ENCODE measurements around the gene LRRC34. TPM values are rescaled to one million over a fixed set of nuclear protein-coding genes. Genes with fewer than 3 reads are reported as not detected.

The LRRC34 gene
- total and polyA plus RNA-seq, 9 of the 15 experiments (the other 6 are each of a cell fraction or from before 2014, with no cell fraction given), result 0.17 to 0.30 TPM; not detected in 7

DNA sequence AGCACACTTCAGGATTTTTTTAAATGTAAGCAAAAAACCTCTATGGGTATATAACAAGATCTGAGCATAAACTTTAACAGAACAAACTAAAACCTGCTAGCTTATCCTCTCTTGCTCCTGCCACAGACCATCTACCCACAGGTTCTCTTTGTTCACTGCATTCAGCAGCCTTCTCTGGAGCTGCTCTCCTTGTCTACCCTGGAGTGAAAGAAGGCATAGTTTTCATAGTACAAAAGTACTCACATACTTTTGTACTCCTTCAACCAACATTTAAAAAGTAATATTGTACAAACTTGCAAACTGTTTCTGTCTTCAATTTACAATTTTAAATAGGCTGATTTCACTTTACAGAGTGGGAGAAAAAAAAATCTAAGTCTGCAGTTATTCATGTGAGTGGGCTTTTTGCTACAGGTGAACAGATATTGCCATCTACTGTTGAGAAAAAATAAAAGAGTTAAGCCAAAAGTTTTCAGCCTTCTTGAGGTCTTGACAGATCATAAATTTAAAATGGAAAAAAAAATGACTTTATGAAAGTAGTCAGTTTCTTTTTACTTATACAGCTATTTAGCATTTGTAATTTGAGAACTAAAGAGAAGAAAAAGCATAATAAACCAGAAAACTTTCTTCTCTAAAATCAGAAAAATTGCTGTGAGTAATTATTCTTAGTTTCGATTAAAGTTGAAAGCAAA lies 68.2 kb downstream of the LRRC34 start (continued):
- TF ChIP-seq, protein P1, sequence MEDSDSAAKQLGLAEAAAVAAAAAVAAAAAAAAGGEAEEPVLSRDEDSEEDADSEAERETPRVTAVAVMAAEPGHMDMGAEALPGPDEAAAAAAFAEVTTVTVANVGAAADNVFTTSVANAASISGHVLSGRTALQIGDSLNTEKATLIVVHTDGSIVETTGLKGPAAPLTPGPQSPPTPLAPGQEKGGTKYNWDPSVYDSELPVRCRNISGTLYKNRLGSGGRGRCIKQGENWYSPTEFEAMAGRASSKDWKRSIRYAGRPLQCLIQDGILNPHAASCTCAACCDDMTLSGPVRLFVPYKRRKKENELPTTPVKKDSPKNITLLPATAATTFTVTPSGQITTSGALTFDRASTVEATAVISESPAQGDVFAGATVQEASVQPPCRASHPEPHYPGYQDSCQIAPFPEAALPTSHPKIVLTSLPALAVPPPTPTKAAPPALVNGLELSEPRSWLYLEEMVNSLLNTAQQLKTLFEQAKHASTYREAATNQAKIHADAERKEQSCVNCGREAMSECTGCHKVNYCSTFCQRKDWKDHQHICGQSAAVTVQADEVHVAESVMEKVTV (CRISPR knock-in tag; IDR thresholded peaks at IDR 0.05), result peak; percentile 76
- TF ChIP-seq, protein P2, sequence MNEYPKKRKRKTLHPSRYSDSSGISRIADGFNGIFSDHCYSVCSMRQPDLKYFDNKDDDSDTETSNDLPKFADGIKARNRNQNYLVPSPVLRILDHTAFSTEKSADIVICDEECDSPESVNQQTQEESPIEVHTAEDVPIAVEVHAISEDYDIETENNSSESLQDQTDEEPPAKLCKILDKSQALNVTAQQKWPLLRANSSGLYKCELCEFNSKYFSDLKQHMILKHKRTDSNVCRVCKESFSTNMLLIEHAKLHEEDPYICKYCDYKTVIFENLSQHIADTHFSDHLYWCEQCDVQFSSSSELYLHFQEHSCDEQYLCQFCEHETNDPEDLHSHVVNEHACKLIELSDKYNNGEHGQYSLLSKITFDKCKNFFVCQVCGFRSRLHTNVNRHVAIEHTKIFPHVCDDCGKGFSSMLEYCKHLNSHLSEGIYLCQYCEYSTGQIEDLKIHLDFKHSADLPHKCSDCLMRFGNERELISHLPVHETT (CRISPR knock-in tag; conservative IDR thresholded peaks at IDR 0.05 in 1 of 2, IDR thresholded peaks at IDR 0.05 in 1 of 2), result no peak
- TF ChIP-seq SAFB (IDR thresholded peaks at IDR 0.05; ENCODE audit: borderline replicate concordance, low read depth, low read length) (no peak), RB1 (IDR thresholded peaks at IDR 0.05; ENCODE audit: low read depth) (no peak), RAD21 (CRISPR knock-in tag; conservative IDR thresholded peaks at IDR 0.05 in 1 of 2, IDR thresholded peaks at IDR 0.05 in 1 of 2) (peak; percentile 77 to 81), NCOA6 (IDR thresholded peaks at IDR 0.05) (no peak), ZNF133 (CRISPR knock-in tag; IDR thresholded peaks at IDR 0.05) (no peak), ZNF384 (IDR thresholded peaks at IDR 0.05; ENCODE audit: low read depth, low read length) (peak; percentile 76), KDM2B (CRISPR knock-in tag; IDR thresholded peaks at IDR 0.05) (no peak)
- TF ChIP-seq, protein P3, sequence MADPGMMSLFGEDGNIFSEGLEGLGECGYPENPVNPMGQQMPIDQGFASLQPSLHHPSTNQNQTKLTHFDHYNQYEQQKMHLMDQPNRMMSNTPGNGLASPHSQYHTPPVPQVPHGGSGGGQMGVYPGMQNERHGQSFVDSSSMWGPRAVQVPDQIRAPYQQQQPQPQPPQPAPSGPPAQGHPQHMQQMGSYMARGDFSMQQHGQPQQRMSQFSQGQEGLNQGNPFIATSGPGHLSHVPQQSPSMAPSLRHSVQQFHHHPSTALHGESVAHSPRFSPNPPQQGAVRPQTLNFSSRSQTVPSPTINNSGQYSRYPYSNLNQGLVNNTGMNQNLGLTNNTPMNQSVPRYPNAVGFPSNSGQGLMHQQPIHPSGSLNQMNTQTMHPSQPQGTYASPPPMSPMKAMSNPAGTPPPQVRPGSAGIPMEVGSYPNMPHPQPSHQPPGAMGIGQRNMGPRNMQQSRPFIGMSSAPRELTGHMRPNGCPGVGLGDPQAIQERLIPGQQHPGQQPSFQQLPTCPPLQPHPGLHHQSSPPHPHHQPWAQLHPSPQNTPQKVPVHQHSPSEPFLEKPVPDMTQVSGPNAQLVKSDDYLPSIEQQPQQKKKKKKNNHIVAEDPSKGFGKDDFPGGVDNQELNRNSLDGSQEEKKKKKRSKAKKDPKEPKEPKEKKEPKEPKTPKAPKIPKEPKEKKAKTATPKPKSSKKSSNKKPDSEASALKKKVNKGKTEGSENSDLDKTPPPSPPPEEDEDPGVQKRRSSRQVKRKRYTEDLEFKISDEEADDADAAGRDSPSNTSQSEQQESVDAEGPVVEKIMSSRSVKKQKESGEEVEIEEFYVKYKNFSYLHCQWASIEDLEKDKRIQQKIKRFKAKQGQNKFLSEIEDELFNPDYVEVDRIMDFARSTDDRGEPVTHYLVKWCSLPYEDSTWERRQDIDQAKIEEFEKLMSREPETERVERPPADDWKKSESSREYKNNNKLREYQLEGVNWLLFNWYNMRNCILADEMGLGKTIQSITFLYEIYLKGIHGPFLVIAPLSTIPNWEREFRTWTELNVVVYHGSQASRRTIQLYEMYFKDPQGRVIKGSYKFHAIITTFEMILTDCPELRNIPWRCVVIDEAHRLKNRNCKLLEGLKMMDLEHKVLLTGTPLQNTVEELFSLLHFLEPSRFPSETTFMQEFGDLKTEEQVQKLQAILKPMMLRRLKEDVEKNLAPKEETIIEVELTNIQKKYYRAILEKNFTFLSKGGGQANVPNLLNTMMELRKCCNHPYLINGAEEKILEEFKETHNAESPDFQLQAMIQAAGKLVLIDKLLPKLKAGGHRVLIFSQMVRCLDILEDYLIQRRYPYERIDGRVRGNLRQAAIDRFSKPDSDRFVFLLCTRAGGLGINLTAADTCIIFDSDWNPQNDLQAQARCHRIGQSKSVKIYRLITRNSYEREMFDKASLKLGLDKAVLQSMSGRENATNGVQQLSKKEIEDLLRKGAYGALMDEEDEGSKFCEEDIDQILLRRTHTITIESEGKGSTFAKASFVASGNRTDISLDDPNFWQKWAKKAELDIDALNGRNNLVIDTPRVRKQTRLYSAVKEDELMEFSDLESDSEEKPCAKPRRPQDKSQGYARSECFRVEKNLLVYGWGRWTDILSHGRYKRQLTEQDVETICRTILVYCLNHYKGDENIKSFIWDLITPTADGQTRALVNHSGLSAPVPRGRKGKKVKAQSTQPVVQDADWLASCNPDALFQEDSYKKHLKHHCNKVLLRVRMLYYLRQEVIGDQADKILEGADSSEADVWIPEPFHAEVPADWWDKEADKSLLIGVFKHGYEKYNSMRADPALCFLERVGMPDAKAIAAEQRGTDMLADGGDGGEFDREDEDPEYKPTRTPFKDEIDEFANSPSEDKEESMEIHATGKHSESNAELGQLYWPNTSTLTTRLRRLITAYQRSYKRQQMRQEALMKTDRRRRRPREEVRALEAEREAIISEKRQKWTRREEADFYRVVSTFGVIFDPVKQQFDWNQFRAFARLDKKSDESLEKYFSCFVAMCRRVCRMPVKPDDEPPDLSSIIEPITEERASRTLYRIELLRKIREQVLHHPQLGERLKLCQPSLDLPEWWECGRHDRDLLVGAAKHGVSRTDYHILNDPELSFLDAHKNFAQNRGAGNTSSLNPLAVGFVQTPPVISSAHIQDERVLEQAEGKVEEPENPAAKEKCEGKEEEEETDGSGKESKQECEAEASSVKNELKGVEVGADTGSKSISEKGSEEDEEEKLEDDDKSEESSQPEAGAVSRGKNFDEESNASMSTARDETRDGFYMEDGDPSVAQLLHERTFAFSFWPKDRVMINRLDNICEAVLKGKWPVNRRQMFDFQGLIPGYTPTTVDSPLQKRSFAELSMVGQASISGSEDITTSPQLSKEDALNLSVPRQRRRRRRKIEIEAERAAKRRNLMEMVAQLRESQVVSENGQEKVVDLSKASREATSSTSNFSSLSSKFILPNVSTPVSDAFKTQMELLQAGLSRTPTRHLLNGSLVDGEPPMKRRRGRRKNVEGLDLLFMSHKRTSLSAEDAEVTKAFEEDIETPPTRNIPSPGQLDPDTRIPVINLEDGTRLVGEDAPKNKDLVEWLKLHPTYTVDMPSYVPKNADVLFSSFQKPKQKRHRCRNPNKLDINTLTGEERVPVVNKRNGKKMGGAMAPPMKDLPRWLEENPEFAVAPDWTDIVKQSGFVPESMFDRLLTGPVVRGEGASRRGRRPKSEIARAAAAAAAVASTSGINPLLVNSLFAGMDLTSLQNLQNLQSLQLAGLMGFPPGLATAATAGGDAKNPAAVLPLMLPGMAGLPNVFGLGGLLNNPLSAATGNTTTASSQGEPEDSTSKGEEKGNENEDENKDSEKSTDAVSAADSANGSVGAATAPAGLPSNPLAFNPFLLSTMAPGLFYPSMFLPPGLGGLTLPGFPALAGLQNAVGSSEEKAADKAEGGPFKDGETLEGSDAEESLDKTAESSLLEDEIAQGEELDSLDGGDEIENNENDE (IDR thresholded peaks at IDR 0.05; ENCODE audit: low read depth, low read length), result no peak
- TF ChIP-seq, protein P4, sequence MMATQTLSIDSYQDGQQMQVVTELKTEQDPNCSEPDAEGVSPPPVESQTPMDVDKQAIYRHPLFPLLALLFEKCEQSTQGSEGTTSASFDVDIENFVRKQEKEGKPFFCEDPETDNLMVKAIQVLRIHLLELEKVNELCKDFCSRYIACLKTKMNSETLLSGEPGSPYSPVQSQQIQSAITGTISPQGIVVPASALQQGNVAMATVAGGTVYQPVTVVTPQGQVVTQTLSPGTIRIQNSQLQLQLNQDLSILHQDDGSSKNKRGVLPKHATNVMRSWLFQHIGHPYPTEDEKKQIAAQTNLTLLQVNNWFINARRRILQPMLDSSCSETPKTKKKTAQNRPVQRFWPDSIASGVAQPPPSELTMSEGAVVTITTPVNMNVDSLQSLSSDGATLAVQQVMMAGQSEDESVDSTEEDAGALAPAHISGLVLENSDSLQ (IDR thresholded peaks at IDR 0.05), result peak; percentile 81
